ENCODE data around the gene PRKN. TPM values are rescaled to one million over a fixed set of nuclear protein-coding genes. Genes with fewer than 3 reads are reported as not detected.

PRKN gene
- total RNA-seq, 2 donors from 2014 or later, result 10.7 to 21.2 TPM

- H3K27ac ChIP-seq, result no peak overlapping the region
- WGBS, result 70% methylated on average over 5 of the region's 5 CpGs
- intact Hi-C loops (cut with DNase I), result no loop called here
- no peaks in the 10 kb centered on the region for H3K4me1 ChIP-seq (replicated peaks)
- DNase-seq (ENCODE audit: low spot score), result no peak
- H3K9me3 ChIP-seq, result no peaks in the 10 kb centered on the region
- no peak overlapping the region for H3K4me3 ChIP-seq
- TF ChIP-seq POLR2A (IDR thresholded peaks at IDR 0.05), result no peak
- TF ChIP-seq CTCF (IDR thresholded peaks at IDR 0.05), result no peak
- TF ChIP-seq POLR2AphosphoS5 (IDR thresholded peaks at IDR 0.05), result no peak
- H3K36me3 ChIP-seq, result no peaks in the 10 kb centered on the region
- H3K27me3 ChIP-seq (replicated peaks; ENCODE audit: insufficient read depth), result no peaks in the 10 kb centered on the region
Observed at GRCh38 chr6:161954699-161955276, 772.8 kb downstream of the PRKN start.

DNA sequence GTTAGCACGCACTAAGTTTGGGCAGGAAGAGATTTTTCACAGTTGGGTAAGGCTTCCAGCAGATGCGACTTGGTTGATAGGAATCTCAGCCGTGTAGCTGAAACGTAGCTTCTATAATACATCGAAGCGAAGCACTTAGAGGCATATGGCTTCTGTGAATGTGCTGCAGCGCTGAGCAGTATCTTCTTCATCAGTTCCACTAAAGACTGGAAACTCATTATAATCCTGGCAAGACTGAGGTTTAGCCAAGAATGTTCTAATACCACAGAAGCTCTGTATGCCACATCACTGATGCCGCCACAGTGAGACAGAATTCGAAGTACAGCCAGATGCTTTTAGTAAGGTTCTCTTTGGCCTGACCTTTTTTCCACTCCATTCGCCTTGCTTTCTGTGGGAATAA lies 773.5 kb downstream of the PRKN start:
- Histone ChIP-seq H3K9me3 (no peaks in the 10 kb centered on the region), H3K4me1 (replicated peaks) (no peaks in the 10 kb centered on the region), H3K27ac (no peak overlapping the region), H3K36me3 (no peaks in the 10 kb centered on the region), H3K27me3 (replicated peaks; ENCODE audit: insufficient read depth) (no peaks in the 10 kb centered on the region), H3K4me3 (no peak overlapping the region)
- WGBS, result 85% methylated on average over 10 of the region's 10 CpGs
- DNase-seq (ENCODE audit: low spot score), result no peak
- TF ChIP-seq POLR2A (IDR thresholded peaks at IDR 0.05) (no peak), POLR2AphosphoS5 (IDR thresholded peaks at IDR 0.05) (no peak), CTCF (IDR thresholded peaks at IDR 0.05) (no peak)
- intact Hi-C loops (cut with DNase I), result no loop called here

GRCh38 chr6:161951126-161951525 lies 776.4 kb downstream of the PRKN start:
- no peak overlapping the region for H3K4me3 ChIP-seq

GRCh38 chr6:161949531-161949930 lies 778.0 kb downstream of the PRKN start:
- H3K27me3 ChIP-seq (replicated peaks; ENCODE audit: insufficient read depth), result no peaks in the 10 kb centered on the region
- no peak for DNase-seq (ENCODE audit: low spot score)
- H3K4me3 ChIP-seq, result no peak overlapping the region
- H3K4me1 ChIP-seq (replicated peaks), result no peaks in the 10 kb centered on the region
- intact Hi-C loops (cut with DNase I), result no loop called here
- H3K9me3 ChIP-seq, result no peaks in the 10 kb centered on the region
- no peaks in the 10 kb centered on the region for H3K36me3 ChIP-seq
- 97% methylated on average over 2 of the region's 2 CpGs for WGBS
- no peak for TF ChIP-seq CTCF (IDR thresholded peaks at IDR 0.05)
- no peak for TF ChIP-seq POLR2AphosphoS5 (IDR thresholded peaks at IDR 0.05)
- no peak for TF ChIP-seq POLR2A (IDR thresholded peaks at IDR 0.05)
- H3K27ac ChIP-seq, result no peak overlapping the region

More at GRCh38 chr6:161951126-161951525, 776.4 kb downstream of the PRKN start:
- Histone ChIP-seq H3K27ac (no peak overlapping the region), H3K4me1 (replicated peaks) (no peaks in the 10 kb centered on the region), H3K27me3 (replicated peaks; ENCODE audit: insufficient read depth) (no peaks in the 10 kb centered on the region), H3K9me3 (no peaks in the 10 kb centered on the region), H3K36me3 (no peaks in the 10 kb centered on the region)
- no peak for DNase-seq (ENCODE audit: low spot score)
- WGBS, result 50% methylated on average over 2 of the region's 2 CpGs
- intact Hi-C loops (cut with DNase I), result no loop called here
- TF ChIP-seq POLR2AphosphoS5 (IDR thresholded peaks at IDR 0.05) (no peak), CTCF (IDR thresholded peaks at IDR 0.05) (no peak), POLR2A (IDR thresholded peaks at IDR 0.05) (no peak)

DNA sequence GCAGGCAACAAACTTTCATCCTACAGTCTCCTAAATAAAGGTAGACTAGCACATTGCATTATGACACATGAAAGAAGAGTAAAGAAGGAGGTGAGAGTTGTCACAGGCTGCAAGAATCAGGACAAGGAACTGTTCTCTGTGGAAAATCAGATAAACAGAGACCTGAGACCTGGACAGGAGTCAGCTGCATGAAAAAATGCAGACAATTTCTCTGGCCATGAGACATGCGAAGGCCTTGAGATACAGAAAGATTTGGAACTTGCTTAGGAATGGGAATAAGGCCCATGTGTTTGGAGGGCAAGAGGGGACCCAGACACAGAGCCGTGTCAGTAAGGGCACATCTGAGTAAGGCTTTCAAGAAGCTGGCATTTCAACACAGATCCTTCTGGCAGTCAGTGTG lies 779.1 kb downstream of the PRKN start:
- no peak overlapping the region for H3K27ac ChIP-seq
- intact Hi-C loops (cut with DNase I), result no loop called here
- H3K9me3 ChIP-seq, result no peaks in the 10 kb centered on the region
- no peak for DNase-seq (ENCODE audit: low spot score)
- H3K4me1 ChIP-seq (replicated peaks), result no peaks in the 10 kb centered on the region
- TF ChIP-seq POLR2AphosphoS5 (IDR thresholded peaks at IDR 0.05) (no peak), CTCF (IDR thresholded peaks at IDR 0.05) (no peak), POLR2A (IDR thresholded peaks at IDR 0.05) (no peak)
- no peaks in the 10 kb centered on the region for H3K27me3 ChIP-seq (replicated peaks; ENCODE audit: insufficient read depth)
- no peaks in the 10 kb centered on the region for H3K36me3 ChIP-seq
- WGBS, result 70% methylated on average over 2 of the region's 2 CpGs
- no peak overlapping the region for H3K4me3 ChIP-seq
